H1 (cell line): ENCODE data around the gene NEUROD4. TPM values are rescaled to one million over a fixed set of nuclear protein-coding genes. Genes with fewer than 3 reads are reported as not detected.

Source experiments
- CTCF ChIA-PET: fragments of 300-600 bp; sonication (Branson Sonifier 250); formaldehyde crosslinking; loops from one replicate; lab custom pipeline; 2021; ENCODE audit not compliant: partially characterized antibody; lab: Charles Lee
- POLR2A ChIA-PET: fragments of 300-600 bp; sonication (Branson Sonifier 250); formaldehyde crosslinking; loops from one replicate; lab custom pipeline; 2021; ENCODE audit warnings: inconsistent platforms; ENCODE audit not compliant: partially characterized antibody; lab: Charles Lee
- DNase-seq, 2 experiments: peaks; one replicate each; pipeline versions ENCODE4 v3.0.0 to v3.0.0-alpha.2; 2010 to 2022; ENCODE audit warnings: low spot score in 2 of 2, low read depth in 1 of 2, mixed read lengths in 1 of 2
- FAIRE-seq: peaks from 2 replicates; lab custom pipeline; 2011; peaks lifted over from hg19 to GRCh38; lab: Jason Lieb, UNC
- H2AFZ ChIP-seq: 2 replicates; pipeline ENCODE4 v1.8.1; 2012; ENCODE audit warnings: low read length, inconsistent platforms
- H2AK5ac ChIP-seq: 2 replicates; pipeline ENCODE4 v1.6.1; 2013; ENCODE audit warnings: low read depth, low read length
- H2BK120ac ChIP-seq: replicated peaks from 2 replicates; pipeline ENCODE3; 2013; ENCODE audit warnings: low read depth, low read length, inconsistent platforms
- H2BK12ac ChIP-seq: 2 replicates; pipeline ENCODE4 v1.6.1; 2013; ENCODE audit warnings: low read depth, low read length
- H2BK15ac ChIP-seq: 2 replicates; pipeline ENCODE4 v1.6.1; 2013; ENCODE audit warnings: low read length
- H2BK20ac ChIP-seq: 2 replicates; pipeline ENCODE4 v1.6.1; 2013; ENCODE audit warnings: low read length
- H2BK5ac ChIP-seq: 2 replicates; pipeline ENCODE4 v1.6.1; 2013; ENCODE audit warnings: low read depth, low read length
- H3K14ac ChIP-seq: 2 replicates; pipeline ENCODE4 v1.6.1; 2013; ENCODE audit warnings: inconsistent platforms; ENCODE audit not compliant: insufficient read length
- H3K18ac ChIP-seq: 2 replicates; pipeline ENCODE4 v1.6.1; 2013; ENCODE audit warnings: low read length; ENCODE audit errors: extremely low read depth
- H3K23ac ChIP-seq: 2 replicates; pipeline ENCODE4 v1.6.1; 2013; ENCODE audit warnings: inconsistent platforms; ENCODE audit not compliant: insufficient read length
- H3K23me2 ChIP-seq: 2 replicates; pipeline ENCODE4 v1.6.1; 2013; ENCODE audit warnings: low read depth, low read length
- H3K27ac ChIP-seq: 2 replicates; pipeline ENCODE4 v1.6.1; 2011; ENCODE audit warnings: low read depth, low read length, inconsistent platforms
- H3K27me3 ChIP-seq, 4 experiments: replicated peaks in 1 of 4; 1 replicate in 1 of 4; 2 replicates in 3 of 4; pipeline versions ENCODE4 v1.6.1 to v1.8.1; 2011 to 2013; ENCODE audit warnings: low read length in 3 of 4, mild to moderate bottlenecking in 3 of 4, inconsistent platforms in 2 of 4, mixed read lengths in 2 of 4, moderate library complexity in 1 of 4; ENCODE audit not compliant: control insufficient read depth in 3 of 4, insufficient read depth in 3 of 4; ENCODE audit errors: extremely low read depth in 1 of 4
- H3K36me3 ChIP-seq, 4 experiments: 2 replicates each; pipeline versions ENCODE4 v1.6.1 to v1.8.1; 2011 to 2013; ENCODE audit warnings: mild to moderate bottlenecking in 4 of 4, low read length in 3 of 4, moderate library complexity in 2 of 4, control low read depth in 1 of 4, inconsistent platforms in 1 of 4; ENCODE audit not compliant: insufficient read depth in 4 of 4, control insufficient read depth in 2 of 4
- H3K4ac ChIP-seq: replicated peaks from 2 replicates; pipeline ENCODE3; 2013; ENCODE audit warnings: low read length, low read depth, mixed read lengths, inconsistent platforms; ENCODE audit not compliant: insufficient read length
- H3K4me1 ChIP-seq, 4 experiments: replicated peaks in 1 of 4; 1 replicate in 1 of 4; 2 replicates in 3 of 4; pipeline versions ENCODE4 v1.6.1 to v1.8.1; 2011 to 2013; ENCODE audit warnings: low read length in 3 of 4, inconsistent platforms in 2 of 4, mixed read lengths in 1 of 4; ENCODE audit not compliant: insufficient read depth in 4 of 4, control insufficient read depth in 3 of 4
- H3K4me2 ChIP-seq, 2 experiments: 2 replicates each; pipeline versions ENCODE4 v1.6.1 to v1.8.1; 2011 to 2013; ENCODE audit warnings: low read depth in 2 of 2, low read length in 2 of 2, control low read depth in 1 of 2, inconsistent platforms in 1 of 2, mild to moderate bottlenecking in 1 of 2; ENCODE audit not compliant: insufficient read depth in 1 of 2
- H3K4me3 ChIP-seq, 4 experiments: fragments of 200-600, 300-600 bp in 1 of 4; sonication (generic), shearing (Covaris generic), sonication (Bioruptor Twin) in 1 of 4; 2 replicates each; pipeline versions ENCODE4 v1.5.1 to v1.8.1; 2011 to 2016; ENCODE audit warnings: low read length in 4 of 4, low read depth in 3 of 4, control low read depth in 2 of 4, inconsistent platforms in 2 of 4, mild to moderate bottlenecking in 2 of 4, mixed read lengths in 1 of 4, moderate library complexity in 1 of 4; ENCODE audit not compliant: insufficient read depth in 2 of 4; ENCODE audit errors: extremely low read depth in 1 of 4
- H3K56ac ChIP-seq: replicated peaks from 2 replicates; pipeline ENCODE3; 2013; ENCODE audit warnings: low read depth, mild to moderate bottlenecking, mixed read lengths, low read length, inconsistent platforms; ENCODE audit not compliant: insufficient read length
- H3K79me1 ChIP-seq: 2 replicates; pipeline ENCODE4 v1.6.1; 2013; ENCODE audit warnings: low read depth, low read length, control low read depth
- H3K79me2 ChIP-seq, 2 experiments: 2 replicates each; pipeline versions ENCODE4 v1.6.1 to v1.8.1; 2012 to 2013; ENCODE audit warnings: low read length in 2 of 2, mild to moderate bottlenecking in 2 of 2, inconsistent platforms in 1 of 2; ENCODE audit not compliant: insufficient read depth in 2 of 2, control insufficient read depth in 1 of 2
- H3K9ac ChIP-seq, 4 experiments: replicated peaks in 1 of 4; 1 replicate in 1 of 4; 2 replicates in 3 of 4; pipeline versions ENCODE4 v1.6.1 to v1.8.1; 2011 to 2013; ENCODE audit warnings: low read depth in 3 of 4, low read length in 3 of 4, control low read depth in 2 of 4, mild to moderate bottlenecking in 2 of 4, moderate library complexity in 2 of 4, inconsistent platforms in 1 of 4; ENCODE audit errors: extremely low read depth in 1 of 4
- H3K9me3 ChIP-seq, 2 experiments: 2 replicates each; pipeline versions ENCODE4 v1.6.1 to v1.8.1; 2012 to 2013; ENCODE audit warnings: mild to moderate bottlenecking in 2 of 2, moderate library complexity in 2 of 2, control low read depth in 1 of 2, inconsistent platforms in 1 of 2, low read depth in 1 of 2, low read length in 1 of 2, mixed read lengths in 1 of 2; ENCODE audit not compliant: insufficient read depth in 2 of 2
- H4K20me1 ChIP-seq, 2 experiments: replicated peaks in 1 of 2; 2 replicates each; pipeline versions ENCODE3 to v1.8.1; 2011 to 2013; ENCODE audit warnings: inconsistent platforms in 2 of 2, low read length in 2 of 2, mild to moderate bottlenecking in 1 of 2; ENCODE audit not compliant: insufficient read depth in 2 of 2, control insufficient read depth in 1 of 2
- H4K5ac ChIP-seq: 2 replicates; pipeline ENCODE4 v1.6.1; 2013; ENCODE audit warnings: low read length, low read depth, mixed read lengths, inconsistent platforms; ENCODE audit not compliant: insufficient read length
- H4K8ac ChIP-seq: 2 replicates; pipeline ENCODE4 v1.8.0; 2013; ENCODE audit warnings: mild to moderate bottlenecking, moderate library complexity, low read length, inconsistent platforms; ENCODE audit not compliant: insufficient read depth; ENCODE audit errors: extremely low read depth
- H4K91ac ChIP-seq: replicated peaks from 2 replicates; pipeline ENCODE3; 2013; ENCODE audit warnings: low read length, mixed read lengths, inconsistent platforms; ENCODE audit not compliant: insufficient read length
- BCL11A ChIP-seq, 2 experiments: IDR thresholded peaks; one replicate each; pipeline ENCODE4 v1.6.1; 2011; ENCODE audit warnings: low read depth in 2 of 2, low read length in 2 of 2, mild to moderate bottlenecking in 2 of 2
- CTCF ChIP-seq, 3 experiments: IDR thresholded peaks; 1 replicate in 2 of 3; 2 replicates in 1 of 3; pipeline versions ENCODE4 v1.5.1 to v1.6.1; 2011; ENCODE audit warnings: low read length in 3 of 3, mild to moderate bottlenecking in 3 of 3, inconsistent platforms in 2 of 3, low read depth in 1 of 3, moderate library complexity in 1 of 3; ENCODE audit not compliant: insufficient read depth in 1 of 3; ENCODE audit errors: control extremely low read depth in 1 of 3
- RAD21 ChIP-seq, 2 experiments: IDR thresholded peaks in 1 of 2; conservative IDR thresholded peaks in 1 of 2; 2 replicates each; pipeline ENCODE4 v1.6.1; 2011; ENCODE audit warnings: low read depth in 2 of 2, low read length in 2 of 2, improper control_type of control experiment in 1 of 2, inconsistent platforms in 1 of 2, mild to moderate bottlenecking in 1 of 2, moderate library complexity in 1 of 2
- SRF ChIP-seq: IDR thresholded peaks from 2 replicates; pipeline ENCODE4 v1.6.1; 2011; ENCODE audit warnings: mild to moderate bottlenecking, low read depth, low read length, moderate library complexity
- WGBS, 2 experiments: shearing (Covaris generic) in 1 of 2; methylation state at CpG; one replicate each; pipeline versions ENCODE4 v1.1.6 to v1.1.7; 2013 to 2015; ENCODE audit warnings: low lambda C conversion rate in 2 of 2, mixed read lengths in 2 of 2, inconsistent platforms in 1 of 2, low coverage in 1 of 2, missing lambda C conversion rate in 1 of 2; ENCODE audit not compliant: insufficient replicate concordance in 2 of 2, insufficient coverage in 1 of 2, insufficient read length in 1 of 2; ENCODE audit errors: extremely low coverage in 1 of 2, missing lambda C conversion rate in 1 of 2; 5-methylcytosine and 5-hydroxymethylcytosine counted together
- polyA plus RNA-seq, 7 experiments: library from polyadenylated mRNA; depleted of rRNA in 3 of 7; stranded (reverse) in 5 of 7; unstranded in 2 of 7; fragments of >200 nt in 5 of 7; fragments of 200-250 nt in 2 of 7; gene quantifications; 1 replicate in 5 of 7; 2 replicates in 1 of 7; 4 replicates in 1 of 7; pipeline versions ENCODE4 v1.2.1 to v1.2.3, GENCODE V29; 2011 to 2013; ENCODE audit warnings: missing spikeins in 2 of 7, mixed read lengths in 2 of 7
- total RNA-seq: library from RNA; stranded (reverse); fragmentation: NEBNext Ultra II Directional; extraction: Animal tissue kit (Norgen Biotek cat#: 25700); gene quantifications from 2 replicates; pipeline ENCODE4 v1.2.1, GENCODE V29; 2021

The NEUROD4 gene
- total and polyA plus RNA-seq, 2 of the 8 experiments (the other 6 are each of a cell fraction or from before 2014, with no cell fraction given) = not detected

DNA sequence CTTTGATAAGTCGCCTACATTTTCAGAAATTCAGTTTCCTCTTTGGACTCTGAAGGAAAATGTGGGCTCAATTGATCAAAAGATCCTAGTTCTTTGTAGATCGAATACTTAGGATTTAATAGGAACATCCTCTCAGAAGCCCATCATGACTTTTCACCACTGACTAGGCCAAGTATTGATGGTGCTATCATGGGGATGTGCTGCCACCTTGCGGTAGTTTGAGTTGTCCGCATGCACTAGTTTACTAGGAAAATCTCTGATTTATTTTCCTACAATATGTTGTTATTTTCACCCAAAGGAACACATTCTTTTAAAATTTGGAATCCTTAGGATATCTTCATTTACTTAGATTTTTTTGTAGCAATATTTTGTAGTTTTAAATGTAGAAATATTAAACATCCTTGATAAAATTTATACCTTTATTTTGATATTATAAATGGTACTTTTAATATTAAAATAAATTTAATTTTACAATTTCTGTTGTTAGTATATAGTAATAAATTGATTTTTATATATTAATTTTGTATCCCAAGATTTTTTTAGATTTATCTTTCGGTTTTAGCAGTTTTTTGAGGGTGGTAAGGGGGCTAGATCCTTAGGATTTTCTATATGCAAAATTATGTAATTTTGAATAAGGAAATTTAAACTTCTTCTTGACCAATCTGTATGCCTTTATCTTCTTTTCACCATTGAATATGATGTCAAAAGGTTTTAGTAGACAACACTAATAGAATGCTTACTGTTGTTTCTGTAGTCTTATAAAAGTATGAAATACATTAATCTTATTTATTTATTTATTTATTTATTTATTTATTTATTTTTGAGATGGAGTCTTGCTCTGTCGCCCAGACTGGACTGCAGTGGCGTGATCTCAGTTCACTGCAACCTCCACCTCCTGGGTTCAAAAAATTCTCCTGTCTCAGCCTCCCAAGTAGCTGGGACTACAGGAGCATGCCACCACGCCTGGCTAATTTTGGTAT, 53.6 kb downstream of the NEUROD4 start:
- no peak overlapping the region for H3K4me3 ChIP-seq
- no peaks in the 10 kb centered on the region for H3K23me2 ChIP-seq
- H2BK15ac ChIP-seq = no peak overlapping the region
- H3K36me3 ChIP-seq = no peaks in the 10 kb centered on the region
- WGBS, 2 experiments = 45% methylated on average over 8 of the region's 8 CpGs; no CpG with 5 or more reads in 1 of the 2 experiments
- no peak overlapping the region for H2AFZ ChIP-seq
- H4K5ac ChIP-seq = no peak overlapping the region
- H3K27ac ChIP-seq = no peak overlapping the region
- H2BK5ac ChIP-seq = no peak overlapping the region
- ChIA-PET POLR2A (interaction anchor here (0.7 kb wide), 1 partner anchor 80 kb away, joined by 3 read pairs; no protein-coding TSS in a partner anchor), CTCF (interaction anchor here (0.6 to 14.9 kb wide), 41 partner anchors 10 to 547 kb away, joined by 3 to 627 read pairs (median 5); partner anchors contain the start of genes MUCL1 and TESPA1)
- H3K4me1 ChIP-seq = no peaks in the 10 kb centered on the region
- H4K8ac ChIP-seq = no peak overlapping the region
- H3K18ac ChIP-seq = no peak overlapping the region
- no peaks in the 10 kb centered on the region for H3K79me1 ChIP-seq
- H2AK5ac ChIP-seq = no peak overlapping the region
- H3K9me3 ChIP-seq = no peaks in the 10 kb centered on the region
- H3K4ac ChIP-seq = no peak overlapping the region
- peak; percentile 76 for FAIRE-seq
- H2BK20ac ChIP-seq = no peak overlapping the region
- no peak overlapping the region for H3K4me2 ChIP-seq
- H3K27me3 ChIP-seq = no peaks in the 10 kb centered on the region
- no peaks in the 10 kb centered on the region for H4K20me1 ChIP-seq
- no peak overlapping the region for H3K9ac ChIP-seq
- no peak overlapping the region for H2BK12ac ChIP-seq
- no peak overlapping the region for H3K56ac ChIP-seq
- DNase-seq = peak in 1 of 2 experiments; percentile 81
- TF ChIP-seq RAD21 (IDR thresholded peaks at IDR 0.05 in 1 of 2, conservative IDR thresholded peaks at IDR 0.05 in 1 of 2; ENCODE audit: low read depth in 2 of 2, low read length in 2 of 2) (peak; percentile 96), SRF (no peak), BCL11A (IDR thresholded peaks at IDR 0.05; ENCODE audit: low read depth in 2 of 2, low read length in 2 of 2) (no peak), CTCF (IDR thresholded peaks at IDR 0.05; ENCODE audit: control extremely low read depth in 1 of 3, insufficient read depth in 1 of 3, low read depth in 1 of 3, low read length in 3 of 3) (peak; percentile 34 to 86 (median 74))
- no peak overlapping the region for H3K14ac ChIP-seq
- H3K79me2 ChIP-seq = no peaks in the 10 kb centered on the region
- no peak overlapping the region for H4K91ac ChIP-seq
- no peak overlapping the region for H2BK120ac ChIP-seq
- H3K23ac ChIP-seq = no peak overlapping the region
